SK-N-MC (cell line): Measurements from ENCODE around the gene CCDC38.
"Not testable (repeated sequence)": the region's sequence is repeated elsewhere in the genome, so short reads cannot be mapped to it uniquely, and the experiment has no call there.

Source experiments
- DNase-seq: peaks from one replicate; pipeline ENCODE4 v3.0.0-alpha.2; 2011; ENCODE audit warnings: low read depth, low spot score
- H3K27ac ChIP-seq: fragments of 200-600 bp; sonication (generic); 2 replicates; pipeline ENCODE4 v1.5.1; 2016; ENCODE audit warnings: mixed run types
- H3K36me3 ChIP-seq: fragments of 200-600 bp; sonication (generic); 2 replicates; pipeline ENCODE4 v1.6.1; 2017; ENCODE audit warnings: antibody characterized with exemption, low read length, mixed read lengths; ENCODE audit not compliant: insufficient read depth
- H3K4me3 ChIP-seq: fragments of 200-600 bp; sonication (generic); 2 replicates; pipeline ENCODE4 v1.5.1; 2016
- H3K9ac ChIP-seq: fragments of 200-600 bp; sonication (generic); 2 replicates; pipeline ENCODE4 v1.8.0; 2017; ENCODE audit warnings: mixed run types, mixed read lengths; ENCODE audit not compliant: insufficient read length
- H3K9me3 ChIP-seq: fragments of 200-600 bp; sonication (generic); 2 replicates; pipeline ENCODE4 v1.6.1; 2017; ENCODE audit warnings: low read depth, mild to moderate bottlenecking, antibody characterized with exemption, low read length, moderate library complexity, mixed read lengths
- EZH2 ChIP-seq: fragments of 200-600 bp; sonication (generic); IDR thresholded peaks from one replicate; pipeline ENCODE4 v1.6.1; 2017; ENCODE audit warnings: antibody characterized with exemption
- FOXP2 ChIP-seq: optimal IDR thresholded peaks from 2 replicates; pipeline ENCODE3; 2011; ENCODE audit warnings: mild to moderate bottlenecking, moderate library complexity; ENCODE audit not compliant: insufficient read depth; ENCODE audit errors: extremely low read length, control extremely low read depth
- POLR2AphosphoS5 ChIP-seq: IDR thresholded peaks from 2 replicates; pipeline ENCODE4 v1.6.1; 2012; ENCODE audit warnings: mild to moderate bottlenecking, low read depth, low read length, borderline replicate concordance

Gene CCDC38

GRCh38 chr12:95859344-95859816, 83.0 kb downstream of the CCDC38 start:
- H3K4me3 ChIP-seq = peak overlapping the region; percentile 97
- H3K27ac ChIP-seq = peak overlapping the region; percentile 70
- TF ChIP-seq EZH2 = no peak
- no peak for TF ChIP-seq POLR2AphosphoS5
- no peak for TF ChIP-seq FOXP2
- peaks cover 9% of the 10 kb centered on the region for H3K9me3 ChIP-seq
- peaks cover 43% of the 10 kb centered on the region for H3K36me3 ChIP-seq
- no peak for DNase-seq
- peak overlapping the region; percentile 95 for H3K9ac ChIP-seq

GRCh38 chr12:95858451-95859343, 83.7 kb downstream of the CCDC38 start, which contains the start of gene SNRPF:
SNRPF (plus strand) TSS chr12:95858952; CDS start chr12:95859074, 122 bp downstream.
- peak within 1 kb of the TSS; percentile 97 for H3K4me3 ChIP-seq
- peaks cover 37% of the 10 kb centered on the region for H3K36me3 ChIP-seq
- TF ChIP-seq EZH2 (no peak), FOXP2 (no peak), POLR2AphosphoS5 (peak; percentile 97)
- H3K9me3 ChIP-seq = peaks cover 9% of the 10 kb centered on the region
- H3K27ac ChIP-seq = peak within 1 kb of the TSS; percentile 70
- peak within 1 kb of the TSS; percentile 95 for H3K9ac ChIP-seq
- DNase-seq = peak; percentile 88

DNA sequence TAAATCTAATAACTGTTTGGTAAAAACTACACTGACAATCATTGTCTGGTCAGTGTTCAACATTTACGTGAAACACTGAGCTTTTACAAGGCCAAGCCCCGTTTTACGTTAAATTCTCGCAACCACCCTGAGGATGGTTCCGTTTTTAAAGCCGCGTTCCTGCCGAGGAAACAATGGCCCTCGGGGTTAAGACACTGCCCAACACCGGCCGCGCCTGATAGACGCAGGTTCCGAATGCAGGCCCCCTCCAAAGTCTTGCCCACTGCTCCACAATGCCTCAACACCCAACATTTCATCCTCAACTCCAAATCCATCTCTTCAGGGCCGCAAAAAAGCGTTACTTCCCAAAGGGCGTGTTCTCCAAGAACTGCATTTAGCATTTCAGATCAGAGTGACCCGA, 84.6 kb downstream of the CCDC38 start:
- Histone ChIP-seq H3K36me3 (peaks cover 28% of the 10 kb centered on the region), H3K27ac (no peak overlapping the region), H3K4me3 (no peak overlapping the region), H3K9ac (no peak overlapping the region), H3K9me3 (peaks cover 8% of the 10 kb centered on the region)
- no peak for TF ChIP-seq FOXP2
- no peak for TF ChIP-seq POLR2AphosphoS5
- TF ChIP-seq EZH2 = no peak
- DNase-seq = no peak

DNA sequence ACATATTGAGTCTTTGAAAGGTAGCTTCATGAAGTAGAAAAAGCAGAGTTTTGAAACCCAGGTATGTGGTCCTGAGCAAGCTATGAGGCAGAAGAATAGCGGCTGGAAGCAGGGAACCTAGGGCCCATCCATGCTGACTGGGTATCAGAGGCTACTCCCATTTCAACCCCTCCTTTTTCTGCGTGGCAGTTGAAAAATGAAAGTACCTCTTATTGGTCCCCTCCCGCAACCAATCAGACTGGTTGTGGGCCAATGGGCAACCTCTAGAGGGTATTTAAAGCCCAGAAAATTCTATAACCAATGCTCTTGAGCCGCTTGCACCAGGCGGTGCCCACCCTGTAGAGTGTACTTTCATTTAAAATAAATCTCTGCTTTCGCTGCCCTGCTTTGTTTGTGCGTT, 85.3 kb downstream of the CCDC38 start:
- H3K9me3 ChIP-seq = peaks cover 5% of the 10 kb centered on the region
- no peak for TF ChIP-seq POLR2AphosphoS5
- no peak for TF ChIP-seq FOXP2
- TF ChIP-seq EZH2 = no peak
- H3K27ac ChIP-seq = no peak overlapping the region
- H3K36me3 ChIP-seq = peaks cover 21% of the 10 kb centered on the region
- no peak overlapping the region for H3K4me3 ChIP-seq
- no peak for DNase-seq
- H3K9ac ChIP-seq = no peak overlapping the region

DNA sequence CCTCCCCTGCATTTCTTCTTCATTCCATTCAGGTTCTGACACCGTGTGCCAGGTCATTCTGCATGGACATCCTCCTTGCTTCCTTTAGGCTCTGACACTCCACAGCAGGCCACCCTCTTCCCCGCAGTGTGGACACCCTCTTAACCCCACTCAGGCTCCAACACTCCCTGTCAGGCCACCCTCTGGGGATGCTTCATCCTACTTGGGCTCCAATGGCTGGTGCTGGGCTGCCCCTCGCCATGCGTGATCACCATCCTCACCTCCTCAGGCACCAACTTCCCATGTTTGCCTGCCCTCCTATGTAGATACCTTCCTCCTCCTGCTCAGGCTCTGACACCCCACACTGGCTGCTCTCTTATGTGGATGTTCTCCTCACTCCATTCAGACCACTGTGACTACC, 90.3 kb downstream of the CCDC38 start:
- TF ChIP-seq EZH2 (no peak), FOXP2 (no peak), POLR2AphosphoS5 (no peak)
- Histone ChIP-seq H3K4me3 (no peak overlapping the region), H3K27ac (no peak overlapping the region), H3K9ac (no peak overlapping the region), H3K9me3 (no peaks in the 10 kb centered on the region), H3K36me3 (no peaks in the 10 kb centered on the region)
- DNase-seq = no peak

- no peak overlapping the region for H3K27ac ChIP-seq
- no peak overlapping the region for H3K9ac ChIP-seq
- no peak for DNase-seq
- no peak overlapping the region for H3K4me3 ChIP-seq
- H3K36me3 ChIP-seq = no peaks in the 10 kb centered on the region
- H3K9me3 ChIP-seq = no peaks in the 10 kb centered on the region
- TF ChIP-seq EZH2 (no peak), POLR2AphosphoS5 (no peak), FOXP2 (no peak)
Measured at GRCh38 chr12:95851606-95852005, 90.8 kb downstream of the CCDC38 start.

- peak; percentile 63 for DNase-seq
Measured at GRCh38 chr12:95848575-95849388, 93.6 kb downstream of the CCDC38 start.

GRCh38 chr12:95842426-95842825, 100.0 kb downstream of the CCDC38 start:
- H3K9ac ChIP-seq, DNase-seq, H3K27ac ChIP-seq, H3K4me3 ChIP-seq, H3K36me3 ChIP-seq, H3K9me3 ChIP-seq: not testable (repeated sequence)

More at GRCh38 chr12:95848575-95849388, 93.6 kb downstream of the CCDC38 start:
- H3K9me3 ChIP-seq = no peaks in the 10 kb centered on the region
- no peak overlapping the region for H3K27ac ChIP-seq
- H3K36me3 ChIP-seq = no peaks in the 10 kb centered on the region
- H3K4me3 ChIP-seq = no peak overlapping the region
- no peak overlapping the region for H3K9ac ChIP-seq
- TF ChIP-seq FOXP2 (no peak), EZH2 (no peak), POLR2AphosphoS5 (no peak)
